CD4-positive, alpha-beta T cell (primary cell): ENCODE data around the gene ZFTA. TPM values are rescaled to one million over a fixed set of nuclear protein-coding genes. Genes with fewer than 3 reads are reported as not detected.

Source experiments
- ATAC-seq: fragments of 200-7000 bp; cut with Tn5 transposase; one replicate; pipeline ENCODE4 v1.10.0; 2022; ENCODE audit warnings: mild to moderate bottlenecking; ENCODE audit not compliant: poor library complexity
- CTCF ChIA-PET: fragments of 350-600 bp; sonication (Branson Sonifier 250); formaldehyde crosslinking; loops from one replicate; lab custom pipeline; 2021; ENCODE audit warnings: antibody characterized with exemption, inconsistent platforms; lab: Charles Lee
- POLR2A ChIA-PET: fragments of 350-600 bp; sonication (Branson Sonifier 250); formaldehyde crosslinking; loops from one replicate; lab custom pipeline; 2021; ENCODE audit warnings: antibody characterized with exemption, inconsistent platforms; lab: Charles Lee
- DNase-seq, 14 experiments: peaks; one replicate each; pipeline ENCODE4 v3.0.0-alpha.2; 2013 to 2020; ENCODE audit warnings: mixed read lengths in 2 of 14
- H3K27ac ChIP-seq, 2 donors: one replicate each; pipeline versions ENCODE4 v1.5.1 to v1.7.0; 2013; ENCODE audit warnings: low read length in 2 of 2, low read depth in 1 of 2, mild to moderate bottlenecking in 1 of 2
- H3K27me3 ChIP-seq, 2 experiments: 1 replicate in 1 of 2; 2 replicates in 1 of 2; pipeline versions ENCODE4 v1.6.1 to v1.7.0; 2013; ENCODE audit warnings: low read length in 2 of 2, control low read depth in 1 of 2, mild to moderate bottlenecking in 1 of 2, moderate library complexity in 1 of 2; ENCODE audit not compliant: insufficient read depth in 2 of 2, control insufficient read depth in 1 of 2
- H3K36me3 ChIP-seq: one replicate; pipeline ENCODE4 v1.6.1; 2013; ENCODE audit warnings: low read length, control low read depth; ENCODE audit not compliant: insufficient read depth
- H3K4me1 ChIP-seq: one replicate; pipeline ENCODE4 v1.6.1; 2013; ENCODE audit warnings: low read length, control low read depth; ENCODE audit not compliant: insufficient read depth
- H3K4me3 ChIP-seq: one replicate; pipeline ENCODE4 v1.5.1; 2013; ENCODE audit warnings: mild to moderate bottlenecking, low read length, moderate library complexity
- H3K9me3 ChIP-seq, 2 experiments: 1 replicate in 1 of 2; 2 replicates in 1 of 2; pipeline versions ENCODE4 v1.6.1 to v1.7.0; 2013; ENCODE audit warnings: low read length in 2 of 2, mild to moderate bottlenecking in 2 of 2, control low read depth in 1 of 2, moderate library complexity in 1 of 2; ENCODE audit not compliant: control insufficient read depth in 1 of 2, insufficient read depth in 1 of 2
- H3K27ac Mint-ChIP-seq: one replicate; pipeline ENCODE4 v1.8.0; 2020; ENCODE audit warnings: mixed read lengths
- H3K27me3 Mint-ChIP-seq: one replicate; pipeline ENCODE4 v1.8.0; 2021; ENCODE audit warnings: mixed read lengths
- H3K36me3 Mint-ChIP-seq: one replicate; pipeline ENCODE4 v1.8.0; 2021; ENCODE audit warnings: low read depth, mixed read lengths
- H3K4me1 Mint-ChIP-seq: one replicate; pipeline ENCODE4 v1.8.0; 2021; ENCODE audit warnings: low read depth, mixed read lengths
- H3K4me3 Mint-ChIP-seq: one replicate; pipeline ENCODE4 v1.8.0; 2020; ENCODE audit warnings: mild to moderate bottlenecking, mixed read lengths
- H3K9me3 Mint-ChIP-seq: one replicate; pipeline ENCODE4 v1.8.0; 2020; ENCODE audit warnings: mixed read lengths
- intact Hi-C, 2 experiments: fragments of 100-400 bp; cut with DNase I in 1 of 2; cut with micrococcal nuclease in 1 of 2; formaldehyde crosslinking; loops; one replicate each; pipeline versions ENCODE4 v1.15.1 to v1.9.0; 2023 to 2025; cut with DNase I, micrococcal nuclease
- total RNA-seq, 174 experiments: library from RNA in 2 of 174; stranded (reverse) in 2 of 174; gene quantifications; one replicate each; pipeline ENCODE4 v1.2.3 and lab custom pipeline; 2021 to 2026
- TF ChIP-seq, protein P1 (sequence below): fragments of 200-600 bp; IDR thresholded peaks from one replicate; pipeline ENCODE4 v1.8.0; 2022; ENCODE audit warnings: antibody characterized with exemption, mild to moderate bottlenecking

The ZFTA gene
- total RNA-seq, 2 experiments from 2014 or later = 0.95 to 1.0 TPM

- DNase-seq (no peak), ATAC-seq (no peak)
- intact Hi-C loops = no loop called here
- Mint-ChIP-seq H3K27ac (no peak overlapping the region), H3K36me3 (no peaks in the 10 kb centered on the region), H3K27me3 (no peaks in the 10 kb centered on the region), H3K9me3 (no peaks in the 10 kb centered on the region), H3K4me3 (no peak overlapping the region), H3K4me1 (no peaks in the 10 kb centered on the region)
- CTCF ChIA-PET = no interaction called here
- no peak overlapping the region for H3K27ac ChIP-seq
- H3K9me3 ChIP-seq = no peaks in the 10 kb centered on the region
- H3K27me3 ChIP-seq = no peaks in the 10 kb centered on the region
- H3K36me3 ChIP-seq = no peaks in the 10 kb centered on the region
- TF ChIP-seq, protein P1, sequence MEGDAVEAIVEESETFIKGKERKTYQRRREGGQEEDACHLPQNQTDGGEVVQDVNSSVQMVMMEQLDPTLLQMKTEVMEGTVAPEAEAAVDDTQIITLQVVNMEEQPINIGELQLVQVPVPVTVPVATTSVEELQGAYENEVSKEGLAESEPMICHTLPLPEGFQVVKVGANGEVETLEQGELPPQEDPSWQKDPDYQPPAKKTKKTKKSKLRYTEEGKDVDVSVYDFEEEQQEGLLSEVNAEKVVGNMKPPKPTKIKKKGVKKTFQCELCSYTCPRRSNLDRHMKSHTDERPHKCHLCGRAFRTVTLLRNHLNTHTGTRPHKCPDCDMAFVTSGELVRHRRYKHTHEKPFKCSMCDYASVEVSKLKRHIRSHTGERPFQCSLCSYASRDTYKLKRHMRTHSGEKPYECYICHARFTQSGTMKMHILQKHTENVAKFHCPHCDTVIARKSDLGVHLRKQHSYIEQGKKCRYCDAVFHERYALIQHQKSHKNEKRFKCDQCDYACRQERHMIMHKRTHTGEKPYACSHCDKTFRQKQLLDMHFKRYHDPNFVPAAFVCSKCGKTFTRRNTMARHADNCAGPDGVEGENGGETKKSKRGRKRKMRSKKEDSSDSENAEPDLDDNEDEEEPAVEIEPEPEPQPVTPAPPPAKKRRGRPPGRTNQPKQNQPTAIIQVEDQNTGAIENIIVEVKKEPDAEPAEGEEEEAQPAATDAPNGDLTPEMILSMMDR = no peak
- no peaks in the 10 kb centered on the region for H3K4me1 ChIP-seq
- no peak overlapping the region for H3K4me3 ChIP-seq
- POLR2A ChIA-PET = no interaction called here
Measured at GRCh38 chr11:63805844-63806415, 37.4 kb upstream of the ZFTA start.

- POLR2A ChIA-PET = no interaction called here
- no peak overlapping the region for H3K4me3 ChIP-seq
- no peak for DNase-seq
- intact Hi-C loops = no loop called here
- H3K36me3 ChIP-seq = no peaks in the 10 kb centered on the region
- Mint-ChIP-seq H3K27ac (no peak overlapping the region), H3K4me1 (no peaks in the 10 kb centered on the region), H3K36me3 (no peaks in the 10 kb centered on the region), H3K27me3 (no peaks in the 10 kb centered on the region), H3K9me3 (no peaks in the 10 kb centered on the region), H3K4me3 (no peak overlapping the region)
- no peaks in the 10 kb centered on the region for H3K4me1 ChIP-seq
- CTCF ChIA-PET = interaction anchor here (0.9 kb wide), 1 partner anchor 14 kb away, joined by 3 read pairs; no protein-coding TSS in a partner anchor
- no peak overlapping the region for H3K27ac ChIP-seq
- H3K9me3 ChIP-seq = no peaks in the 10 kb centered on the region
- H3K27me3 ChIP-seq = no peaks in the 10 kb centered on the region
- TF ChIP-seq, protein P1 = no peak
- ATAC-seq = no peak
Measured at GRCh38 chr11:63804259-63804658, 35.7 kb upstream of the ZFTA start.

DNA sequence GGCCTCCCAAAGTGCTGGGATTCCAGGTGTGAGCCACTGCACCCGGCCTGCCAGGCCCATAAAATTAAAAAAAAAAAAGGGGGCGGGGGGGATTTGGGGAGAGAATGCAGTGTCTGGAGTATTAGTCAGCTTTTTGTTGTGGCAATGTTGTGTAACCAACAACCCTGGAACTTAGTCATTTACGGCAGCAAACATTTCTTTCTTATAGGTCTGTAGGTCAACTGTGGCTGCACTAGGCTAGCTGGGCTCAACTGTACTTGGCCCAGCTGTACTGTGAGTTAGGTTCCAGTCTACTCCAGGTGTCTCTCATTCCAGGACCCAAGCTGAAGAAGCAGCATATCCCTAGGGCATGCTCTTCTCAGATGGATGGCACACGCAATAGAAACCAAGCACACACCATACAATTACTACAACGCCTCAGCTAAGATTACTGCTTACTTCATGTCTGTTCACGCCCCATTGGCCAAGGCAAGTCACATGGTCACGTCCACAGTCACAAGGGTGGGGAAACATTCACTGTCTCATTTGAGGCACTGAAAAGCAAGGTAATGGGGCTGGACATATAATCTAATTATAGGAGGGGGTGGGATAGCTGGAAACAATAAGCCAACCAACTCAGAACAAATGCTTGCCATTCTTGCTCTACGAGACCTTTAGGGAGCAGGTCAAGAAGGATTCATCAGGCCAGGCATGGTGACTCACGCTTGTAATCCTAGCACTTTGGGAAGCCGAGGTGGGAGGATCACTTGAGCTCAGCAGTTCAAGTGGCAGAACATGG lies 34.3 kb upstream of the ZFTA start:
- Mint-ChIP-seq H3K27ac (no peak overlapping the region), H3K4me3 (no peak overlapping the region), H3K4me1 (no peaks in the 10 kb centered on the region), H3K27me3 (no peaks in the 10 kb centered on the region), H3K36me3 (no peaks in the 10 kb centered on the region), H3K9me3 (no peaks in the 10 kb centered on the region)
- Histone ChIP-seq H3K4me3 (no peak overlapping the region), H3K4me1 (no peaks in the 10 kb centered on the region), H3K27ac (no peak overlapping the region), H3K27me3 (no peaks in the 10 kb centered on the region), H3K36me3 (no peaks in the 10 kb centered on the region), H3K9me3 (no peaks in the 10 kb centered on the region)
- TF ChIP-seq, protein P1 = no peak
- ChIA-PET POLR2A (interaction anchor here (1.1 kb wide), 1 partner anchor 36 kb away, joined by 3 read pairs; the partner anchor contains the start of gene MARK2), CTCF (interaction anchor here (0.6 kb wide), 1 partner anchor 411 kb away, joined by 3 read pairs; no protein-coding TSS in a partner anchor)
- DNase-seq (no peak), ATAC-seq (no peak)
- intact Hi-C loops = no loop called here
